GOT3 (cell line): Measurements from ENCODE around the gene PTCH1.

Experiments
- DNase-seq: peaks from one replicate; lab custom pipeline; 2025; ENCODE audit warnings: mixed read lengths; lab: John Stamatoyannopoulos, UW

PTCH1 gene

DNA sequence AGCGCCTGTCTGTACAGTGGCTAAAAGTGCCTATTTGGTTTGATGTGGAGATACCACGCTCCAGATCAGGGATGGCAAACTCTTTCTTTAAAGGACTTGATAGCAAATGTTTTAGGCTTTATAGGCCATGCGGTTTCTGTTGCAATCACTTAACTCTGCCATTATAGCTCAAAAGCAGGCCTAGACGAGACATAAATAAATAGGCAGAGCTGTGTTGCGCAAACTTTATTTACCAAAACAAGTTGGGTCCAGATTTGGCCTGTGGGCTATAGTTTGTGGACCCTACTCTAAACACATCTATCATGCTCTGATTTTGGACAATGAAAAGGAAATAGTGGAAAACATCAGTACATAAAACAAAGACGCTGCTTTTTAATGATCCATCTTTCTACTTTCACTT is 79.2 kb downstream of the PTCH1 start:
- no peak for DNase-seq

DNA sequence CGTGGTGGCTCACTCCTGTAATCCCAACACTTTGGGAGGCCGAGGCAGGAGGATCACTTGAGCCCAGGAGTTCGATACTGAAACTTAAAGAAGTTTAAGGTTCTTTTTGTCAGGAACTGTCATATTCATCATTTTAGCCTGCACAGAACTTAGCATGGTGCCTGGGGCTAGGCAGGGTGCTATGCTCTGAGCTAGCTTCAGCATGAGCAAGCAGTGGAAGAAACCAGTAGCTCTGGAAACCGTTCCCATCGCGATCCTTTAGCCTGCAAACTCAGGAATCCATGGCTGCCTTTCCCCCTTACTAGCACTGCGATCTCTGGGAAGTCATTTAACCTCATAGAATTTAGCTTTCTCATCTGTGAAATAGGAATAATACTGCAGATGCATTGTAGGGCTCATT is 80.4 kb downstream of the PTCH1 start:
- DNase-seq: no peak

- DNase-seq: no peak
These were observed 81.6 kb downstream of the PTCH1 start for GRCh38 chr9:95435074-95435728.

GRCh38 chr9:95434116-95435073 is 82.4 kb downstream of the PTCH1 start:
- no peak for DNase-seq

DNA sequence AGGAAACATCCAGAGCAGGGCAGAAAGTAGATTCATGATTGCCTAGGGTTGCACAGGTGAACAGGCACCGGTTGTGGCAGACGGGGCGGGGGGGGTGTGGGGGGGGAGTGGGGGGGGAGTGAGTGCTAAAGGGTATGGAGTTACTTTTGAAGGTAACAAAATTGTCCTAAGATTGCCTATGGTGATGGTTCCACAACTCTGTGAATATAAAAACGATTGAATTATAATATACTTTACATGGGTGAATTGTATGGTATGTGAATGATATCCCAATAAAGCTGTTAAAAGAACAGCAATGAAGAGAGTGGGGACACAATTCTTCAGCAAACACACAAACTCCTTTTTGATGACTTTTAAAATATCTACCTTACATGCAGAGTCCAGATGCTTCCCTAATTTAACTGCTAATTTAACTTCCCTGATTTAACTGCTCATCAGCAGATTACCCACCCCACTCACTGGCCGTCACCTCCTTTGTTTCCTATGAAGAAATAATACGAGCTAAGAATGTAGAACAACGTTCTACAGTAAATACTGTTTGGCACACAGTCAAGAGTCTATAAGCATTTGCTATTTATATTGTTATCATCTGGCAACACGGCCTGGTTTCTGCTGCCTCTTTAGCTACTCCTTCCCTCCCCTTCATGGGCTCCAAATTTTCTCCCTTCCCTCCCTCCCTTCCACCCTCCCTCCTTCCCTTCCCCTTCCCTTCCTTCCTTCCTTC is 83.5 kb downstream of the PTCH1 start:
- no peak for DNase-seq

GRCh38 chr9:95431286-95431685 is 85.5 kb downstream of the PTCH1 start:
- no peak for DNase-seq

- DNase-seq: no peak
These were observed 86.7 kb downstream of the PTCH1 start for GRCh38 chr9:95429948-95430620.

GRCh38 chr9:95429096-95429495 is 87.7 kb downstream of the PTCH1 start:
- DNase-seq: no peak

- no peak for DNase-seq
These were observed 90.7 kb downstream of the PTCH1 start for GRCh38 chr9:95425910-95426551.

DNA sequence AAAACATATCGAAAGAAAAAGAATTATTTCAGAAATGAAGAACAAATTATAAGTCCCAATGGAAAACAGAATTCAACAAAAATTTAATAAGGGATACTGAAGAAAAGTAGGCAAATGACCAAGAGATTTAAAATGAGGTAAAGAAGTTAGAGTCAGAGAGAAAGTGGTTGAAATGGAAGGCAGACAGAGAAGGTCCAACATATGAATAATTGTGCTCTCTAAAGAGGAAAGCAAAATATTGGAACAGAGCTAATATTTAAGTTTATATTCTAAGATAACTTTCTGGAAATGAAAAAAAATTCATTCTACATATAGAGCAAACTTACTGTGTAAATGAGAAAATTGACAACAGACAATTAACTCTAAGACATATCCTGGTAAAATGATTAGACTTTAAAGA is 94.1 kb downstream of the PTCH1 start:
- no peak for DNase-seq

DNA sequence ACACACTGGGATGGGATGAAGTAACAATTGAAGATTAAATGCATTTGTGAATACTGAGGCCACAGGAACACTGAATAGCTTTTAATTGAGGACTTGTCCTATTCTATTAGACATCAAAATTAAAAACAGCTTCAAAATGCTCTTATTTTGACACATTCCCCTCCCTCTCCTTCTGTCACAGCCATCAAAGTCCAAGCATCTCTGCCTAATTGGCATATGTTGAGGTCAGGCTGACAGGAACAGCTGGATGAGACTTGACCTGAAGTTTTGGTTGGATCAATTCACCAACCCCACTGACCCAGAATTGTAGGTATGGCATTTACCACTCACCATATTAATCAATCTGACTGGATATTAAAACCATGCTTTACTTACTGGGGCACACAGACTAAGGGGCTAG is 96.3 kb downstream of the PTCH1 start:
- no peak for DNase-seq

GRCh38 chr9:95419444-95419843 is 97.3 kb downstream of the PTCH1 start:
- no peak for DNase-seq

- DNase-seq: no peak
These were observed 101.6 kb downstream of the PTCH1 start for GRCh38 chr9:95415158-95415557.

- no peak for DNase-seq
These were observed 103.0 kb downstream of the PTCH1 start for GRCh38 chr9:95413793-95414192.

DNA sequence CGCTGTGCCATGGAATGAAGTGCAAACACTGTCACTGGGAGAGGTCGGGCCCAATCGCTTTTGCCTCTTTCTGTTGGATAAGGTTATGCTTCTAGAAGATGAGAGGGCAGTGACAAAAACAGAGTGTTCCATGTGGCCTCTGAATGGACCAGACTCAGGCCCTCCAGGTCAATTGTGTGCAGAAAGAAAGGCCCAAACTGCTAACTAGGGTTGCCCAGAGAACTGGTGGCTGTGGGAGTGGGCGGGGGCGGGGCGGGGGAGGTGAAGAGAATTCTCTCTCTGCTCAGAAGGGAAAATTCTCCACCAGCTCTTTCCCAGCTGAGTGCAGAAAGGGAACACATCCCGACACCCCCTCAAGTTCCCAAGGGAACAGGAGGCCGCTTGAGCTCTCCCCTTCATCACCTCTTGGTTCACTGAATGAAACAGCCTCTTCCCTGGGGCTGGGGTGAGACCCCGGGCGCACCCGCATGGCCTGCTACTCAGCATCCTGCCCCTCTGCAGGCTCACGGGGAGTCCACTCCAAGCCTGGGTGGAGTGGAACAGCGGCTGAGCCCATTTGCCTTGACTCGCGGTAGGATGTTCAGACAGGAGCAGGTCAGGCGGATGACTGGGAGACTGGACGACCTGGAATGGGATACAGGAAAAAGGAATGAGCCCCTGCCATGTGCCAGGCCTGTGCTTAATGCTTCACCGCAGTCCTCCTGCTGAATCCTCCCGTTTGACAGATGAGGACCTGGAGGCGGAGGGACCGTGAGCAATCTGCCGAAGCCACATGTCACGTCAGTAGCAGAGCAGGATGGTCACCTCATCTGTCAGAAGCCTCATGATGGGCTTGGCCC is 105.5 kb downstream of the PTCH1 start:
- no peak for DNase-seq

- DNase-seq: no peak
These were observed 106.9 kb downstream of the PTCH1 start for GRCh38 chr9:95409650-95410426.

DNA sequence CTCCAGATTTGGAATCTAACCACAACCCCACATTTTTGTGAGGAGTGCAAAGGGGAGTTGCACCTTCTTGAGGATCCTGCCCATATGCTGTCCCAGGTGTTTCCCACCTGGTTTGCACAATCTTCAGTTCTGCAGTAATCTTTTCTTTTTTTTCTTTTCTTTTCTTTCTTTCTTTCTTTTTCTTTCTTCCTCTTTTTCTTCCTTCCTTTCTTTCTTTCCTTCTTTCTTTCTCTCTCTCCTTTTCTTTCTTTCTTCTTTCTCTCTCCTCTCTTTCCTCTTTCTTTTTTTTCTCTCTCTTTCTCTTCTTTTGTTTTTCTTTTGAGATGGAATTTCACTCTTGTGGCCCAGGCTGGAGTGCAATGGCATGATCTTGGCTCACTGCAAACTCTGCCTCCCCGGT is 109.2 kb downstream of the PTCH1 start:
- DNase-seq: no peak

DNA sequence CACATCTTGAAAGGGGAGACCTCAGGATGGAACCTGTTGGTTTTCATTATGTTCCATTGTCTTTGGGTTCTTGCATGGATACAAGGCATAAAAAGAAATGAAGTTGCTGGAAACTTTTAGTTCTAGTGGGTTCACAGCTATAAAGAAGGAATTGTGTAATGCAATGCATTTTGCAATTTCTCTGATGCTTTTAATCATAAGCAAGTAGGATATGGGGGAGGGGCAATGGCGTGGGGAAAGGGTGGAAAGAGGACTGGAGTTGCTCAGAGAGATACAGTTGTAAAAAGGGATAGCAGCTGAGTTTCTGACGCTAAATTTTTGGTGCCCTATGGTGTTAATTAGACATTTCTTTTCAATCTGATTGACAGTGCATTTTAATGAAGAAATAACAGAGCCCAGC is 110.7 kb downstream of the PTCH1 start:
- DNase-seq: no peak

DNA sequence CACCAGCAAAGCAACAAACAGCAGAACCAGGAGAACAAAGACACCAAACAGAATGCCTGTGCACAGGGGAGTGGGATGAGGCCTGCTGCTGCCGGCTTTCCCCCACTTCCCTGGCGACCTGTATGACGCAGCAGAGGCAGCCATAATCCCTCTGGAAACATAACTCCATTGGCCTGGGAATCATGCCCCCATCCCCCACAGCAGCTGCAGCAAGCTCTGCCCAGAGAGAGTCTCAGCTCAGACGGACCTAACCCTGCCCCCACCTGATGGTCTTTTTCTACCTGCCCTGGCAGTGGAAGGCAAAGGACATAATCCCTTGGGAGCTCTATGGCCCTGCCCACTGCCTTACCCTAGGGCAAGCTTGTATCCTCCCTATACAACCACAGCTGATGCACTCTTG is 117.5 kb downstream of the PTCH1 start:
- DNase-seq: no peak
